Melanocyte of skin (primary cell): Measurements from ENCODE around the gene ZBTB47. TPM values are rescaled to one million over a fixed set of nuclear protein-coding genes. Genes with fewer than 3 reads are reported as not detected.

ENCODE experiments used
- total RNA-seq, 2 donors: library from RNA; depleted of rRNA; stranded (reverse); fragments of >200 nt; gene quantifications; 2 replicates each; pipeline ENCODE4 v1.2.3, GENCODE V29; 2012

The ZBTB47 gene
- 10 to 100 TPM; 10.7 to 14.1 TPM for total RNA-seq

GRCh38 chr3:42653560-42654330 is at the start of gene ZBTB47:
TSS of gene ZBTB47 (plus strand) at chr3:42653697. CDS start at chr3:42658356, 4,659 bp downstream.

GRCh38 chr3:42685363-42685881 is 31.9 kb downstream of the ZBTB47 start, which contains the start of gene KLHL40:
TSS of gene KLHL40 (plus strand) at chr3:42685537. CDS start at chr3:42685619, 82 bp downstream.

DNA sequence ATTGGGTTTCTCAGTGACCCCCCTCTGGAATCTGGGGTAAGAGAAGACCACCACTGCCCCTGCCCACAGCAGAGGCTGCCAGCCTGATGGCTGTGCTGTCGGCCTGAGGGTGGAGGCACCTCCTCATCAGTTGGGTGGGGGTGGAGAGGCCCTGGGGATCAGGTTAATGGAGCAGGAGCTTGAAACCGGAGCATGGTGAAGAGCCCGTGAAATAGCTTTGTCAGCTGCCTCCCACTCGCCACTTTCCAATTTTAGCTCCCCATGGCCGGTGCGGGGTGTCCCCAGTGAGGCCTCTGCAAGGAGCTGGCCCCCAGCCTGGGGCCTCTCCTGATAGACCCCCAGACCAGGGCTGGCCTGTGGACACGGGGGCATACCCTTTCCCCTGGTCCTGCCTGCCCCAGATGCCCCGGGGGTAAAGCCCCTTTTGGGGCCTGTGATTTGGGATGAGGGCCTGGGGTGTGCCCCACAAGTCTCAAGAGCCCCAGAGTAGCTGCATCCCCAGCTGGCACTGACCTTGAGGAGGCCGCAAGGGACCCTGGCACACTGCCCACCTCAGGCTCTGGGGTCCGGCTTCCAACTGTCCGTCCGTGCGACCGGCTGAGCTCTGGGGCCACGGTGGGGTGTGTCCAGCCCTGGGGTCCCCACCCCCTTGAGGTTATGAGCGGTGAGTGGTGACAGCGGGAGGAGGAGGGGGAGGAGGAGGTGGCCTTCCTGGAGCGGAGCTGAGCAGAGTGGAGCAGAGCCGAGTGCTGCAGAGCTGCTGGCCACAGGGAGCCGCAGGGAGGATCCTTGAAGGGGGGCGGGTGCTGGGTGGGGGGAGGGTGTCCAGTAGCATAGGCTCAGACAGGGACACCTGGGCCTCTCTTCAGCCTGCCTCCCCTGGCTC is 48.8 kb downstream of the ZBTB47 start, which contains the start of gene HHATL:
HHATL (minus strand) TSS at position 733 of the 886 bp plus-strand sequence. CDS start 1,972 bp downstream, outside the sequence.

Other genes with a start within 250 kb of the ZBTB47 start
- gene LYZL4, start 243.1 kb upstream of the ZBTB47 start, total RNA-seq, result not detected
- not detected for gene VIPR1, start 151.1 kb upstream of the ZBTB47 start, total RNA-seq
- gene SEC22C, start 71.7 kb upstream of the ZBTB47 start, total RNA-seq, result 10 to 100 TPM; 97.9 to 98.4 TPM
- gene SS18L2, start 62.8 kb upstream of the ZBTB47 start, total RNA-seq, result 10 to 100 TPM; 17.2 to 32.3 TPM
- gene NKTR, start 53.0 kb upstream of the ZBTB47 start, total RNA-seq, result 10 to 100 TPM; 45.8 to 46.0 TPM
- gene KLHL40, start 31.8 kb downstream of the ZBTB47 start, total RNA-seq, result not detected
- not detected for gene HHATL, start 49.1 kb downstream of the ZBTB47 start, total RNA-seq
- gene CCDC13, start 119.6 kb downstream of the ZBTB47 start, total RNA-seq, result under 1 TPM in 1 of 2 donors, not detected in 1; 0.33 TPM
- gene HIGD1A, start 150.8 kb downstream of the ZBTB47 start, total RNA-seq, result 100 to 1,000 TPM; 116 to 157 TPM
- gene ACKR2, start 155.7 kb downstream of the ZBTB47 start, total RNA-seq, result under 1 TPM in 1 of 2 donors, not detected in 1; under 0.01 TPM
- gene CYP8B1, start 222.2 kb downstream of the ZBTB47 start, total RNA-seq, result not detected